A673 (cell line): Measurements from ENCODE around the gene NDUFB3.
A peak's percentile ranks its signal among the peaks of the same experiment; 100 is the strongest.

Source experiments
- CTCF ChIP-seq: fragments of 300-800, 200-600 bp; sonication (generic); conservative IDR thresholded peaks from 2 replicates; pipeline ENCODE4 v1.5.1; 2017; ENCODE audit warnings: low read depth, mild to moderate bottlenecking, antibody characterized with exemption, low read length, moderate library complexity, mixed read lengths
- EZH2 ChIP-seq: fragments of 200-600 bp; sonication (generic); IDR thresholded peaks from 2 replicates; pipeline ENCODE4 v1.6.1; 2017; ENCODE audit warnings: borderline replicate concordance, low read depth, mild to moderate bottlenecking, mixed read lengths, antibody characterized with exemption, low read length; ENCODE audit not compliant: poor library complexity, severe bottlenecking

- TF ChIP-seq CTCF (peak; percentile 34), EZH2 (no peak)
These were observed at the start of gene NDUFB3, which contains the start of gene HYCC2 for GRCh38 chr2:201071479-201072200.
